Measurements from ENCODE around the gene ADAMTS15.

DNA sequence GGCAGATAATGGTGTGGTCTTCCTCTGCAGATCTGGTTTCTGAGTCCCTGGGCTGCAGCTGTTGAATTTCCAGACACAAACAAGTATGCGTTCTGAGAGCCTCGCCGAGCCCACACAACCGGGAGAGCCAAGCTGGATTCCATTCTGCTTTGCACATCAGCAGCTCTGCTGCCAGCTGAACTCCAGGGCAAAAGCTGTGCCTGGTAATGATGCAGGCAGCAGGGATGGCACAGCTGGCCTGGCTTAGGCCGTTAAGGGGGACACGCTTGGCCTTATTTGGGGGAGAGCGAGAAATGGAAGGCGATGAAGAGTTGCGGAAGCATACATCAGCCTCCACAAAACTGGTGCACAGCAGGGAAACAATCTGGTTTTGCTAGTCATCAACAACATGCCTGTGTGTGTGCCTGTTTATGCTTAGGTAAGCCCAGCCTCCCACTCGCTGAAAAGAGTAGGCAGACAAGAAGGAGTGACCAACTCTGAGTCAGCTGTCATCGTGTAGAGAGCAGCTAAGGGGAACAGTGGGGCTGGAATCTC lies 45.1 kb upstream of the ADAMTS15 start:
- no peak for TF ChIP-seq POLR2A (IDR thresholded peaks at IDR 0.05)
- TF ChIP-seq EP300 (IDR thresholded peaks at IDR 0.05) = peak in 2 of 4 donors; percentile 34 to 47
- TF ChIP-seq, protein P1, sequence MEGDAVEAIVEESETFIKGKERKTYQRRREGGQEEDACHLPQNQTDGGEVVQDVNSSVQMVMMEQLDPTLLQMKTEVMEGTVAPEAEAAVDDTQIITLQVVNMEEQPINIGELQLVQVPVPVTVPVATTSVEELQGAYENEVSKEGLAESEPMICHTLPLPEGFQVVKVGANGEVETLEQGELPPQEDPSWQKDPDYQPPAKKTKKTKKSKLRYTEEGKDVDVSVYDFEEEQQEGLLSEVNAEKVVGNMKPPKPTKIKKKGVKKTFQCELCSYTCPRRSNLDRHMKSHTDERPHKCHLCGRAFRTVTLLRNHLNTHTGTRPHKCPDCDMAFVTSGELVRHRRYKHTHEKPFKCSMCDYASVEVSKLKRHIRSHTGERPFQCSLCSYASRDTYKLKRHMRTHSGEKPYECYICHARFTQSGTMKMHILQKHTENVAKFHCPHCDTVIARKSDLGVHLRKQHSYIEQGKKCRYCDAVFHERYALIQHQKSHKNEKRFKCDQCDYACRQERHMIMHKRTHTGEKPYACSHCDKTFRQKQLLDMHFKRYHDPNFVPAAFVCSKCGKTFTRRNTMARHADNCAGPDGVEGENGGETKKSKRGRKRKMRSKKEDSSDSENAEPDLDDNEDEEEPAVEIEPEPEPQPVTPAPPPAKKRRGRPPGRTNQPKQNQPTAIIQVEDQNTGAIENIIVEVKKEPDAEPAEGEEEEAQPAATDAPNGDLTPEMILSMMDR (IDR thresholded peaks at IDR 0.05) = no peak

Measured in sigmoid colon (tissue), 4 donors.